SHP77 treated with DMSO at 0.1 percent for 48 hours (cell line): ENCODE measurements around the gene FSIP1.
A peak's percentile ranks its signal among the peaks of the same experiment; 100 is the strongest.

Experiments used
- DNase-seq: peaks from one replicate; lab custom pipeline; 2025; lab: John Stamatoyannopoulos, UW

Gene FSIP1

GRCh38 chr15:39645138-39645975 is 137.3 kb downstream of the FSIP1 start:
- no peak for DNase-seq

DNA sequence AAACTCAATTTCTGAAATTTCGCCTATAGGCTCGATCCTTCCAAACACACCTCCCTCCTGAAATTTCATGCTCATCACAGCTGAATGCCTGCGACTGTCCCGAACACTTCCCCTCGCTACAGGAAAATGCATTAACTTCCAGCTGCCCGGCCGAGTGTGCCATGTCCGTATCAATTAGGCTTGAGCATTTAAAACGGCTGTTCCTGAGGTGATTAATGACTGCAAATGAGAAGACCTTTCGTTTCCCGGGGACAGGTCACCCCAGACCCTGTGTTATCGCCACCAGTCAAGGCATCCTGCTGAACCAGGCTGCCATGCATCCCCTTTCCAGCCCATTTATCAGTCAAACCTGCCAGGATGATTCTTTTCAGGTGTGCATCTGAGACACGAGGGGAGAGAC is 138.5 kb downstream of the FSIP1 start:
- no peak for DNase-seq

- DNase-seq = no peak
These were observed 138.9 kb downstream of the FSIP1 start for GRCh38 chr15:39643727-39644126.

DNA sequence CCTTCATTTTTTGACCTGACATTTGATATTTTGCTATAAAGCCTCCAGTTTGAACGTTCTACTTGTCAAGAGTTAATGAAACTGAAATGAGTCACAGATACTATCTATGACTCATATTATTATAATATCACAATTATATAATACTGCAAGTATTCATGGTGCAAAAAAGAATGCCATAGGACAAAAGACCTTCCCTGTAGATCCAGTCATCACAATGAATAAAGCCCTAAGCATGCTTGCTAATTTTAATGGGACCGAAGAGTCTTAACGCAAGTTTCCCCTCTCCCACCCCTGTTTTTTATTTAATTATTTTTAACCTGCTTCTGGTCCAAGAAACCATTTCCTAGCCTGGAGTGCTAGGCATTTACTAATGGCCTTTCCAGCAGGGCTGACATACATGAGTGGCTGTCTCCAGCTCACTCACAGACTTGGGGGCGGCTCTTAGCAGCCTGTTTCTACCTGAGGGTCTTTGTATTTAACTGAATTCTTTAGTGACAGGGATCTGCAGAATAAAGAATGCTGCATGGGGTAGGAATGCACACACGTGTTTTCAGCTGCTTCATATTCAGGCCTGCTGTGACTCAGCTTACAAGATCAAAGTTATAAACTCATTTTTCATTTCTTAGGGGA is 140.5 kb downstream of the FSIP1 start:
- DNase-seq = no peak

- DNase-seq = peak; percentile 10
These were observed 141.3 kb downstream of the FSIP1 start for GRCh38 chr15:39641191-39641889.

- no peak for DNase-seq
These were observed 142.0 kb downstream of the FSIP1 start for GRCh38 chr15:39640665-39641064.

DNA sequence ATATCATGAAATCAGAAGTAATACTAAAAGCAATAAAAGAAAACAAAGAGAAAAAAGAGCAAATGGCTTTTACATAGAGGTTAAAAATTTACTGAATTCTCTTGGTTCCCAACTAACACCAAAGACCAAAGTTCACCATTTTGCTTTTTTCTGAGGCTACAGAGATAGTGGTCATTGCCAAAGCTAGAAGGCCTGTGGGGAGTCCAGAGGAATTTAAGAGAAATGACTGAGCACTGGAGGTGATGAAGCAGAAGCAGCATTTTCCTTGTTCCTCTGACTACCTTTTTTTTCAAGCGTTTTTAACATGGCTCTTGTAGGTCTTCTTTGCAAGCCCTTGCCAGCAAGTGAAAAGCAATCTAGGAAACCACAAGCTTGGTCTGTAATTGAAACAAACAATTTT is 143.6 kb downstream of the FSIP1 start:
- no peak for DNase-seq

- no peak for DNase-seq
These were observed 144.6 kb downstream of the FSIP1 start for GRCh38 chr15:39638041-39638440.

GRCh38 chr15:39631357-39631756 is 151.3 kb downstream of the FSIP1 start:
- no peak for DNase-seq

DNA sequence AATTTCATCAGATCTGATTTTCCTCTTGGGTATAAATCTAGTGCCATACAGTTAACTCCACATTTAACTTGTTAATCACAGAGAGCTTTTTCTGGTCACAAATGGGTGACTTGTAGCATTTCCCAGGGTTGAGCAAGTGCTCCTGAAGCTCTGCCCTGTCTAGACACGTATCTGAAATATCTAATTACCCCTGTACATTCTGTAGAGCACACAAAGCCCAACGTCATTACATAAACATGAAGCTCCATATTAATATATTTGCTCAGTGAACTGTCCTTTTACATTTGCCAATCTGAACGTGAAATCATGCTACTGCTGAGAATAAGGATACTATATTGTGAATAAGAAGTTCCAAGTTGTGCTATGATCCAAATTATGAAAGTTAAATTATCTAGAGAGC is 152.7 kb downstream of the FSIP1 start:
- no peak for DNase-seq

- DNase-seq = no peak
These were observed 153.3 kb downstream of the FSIP1 start for GRCh38 chr15:39629371-39629770.

GRCh38 chr15:39628546-39629257 is 153.9 kb downstream of the FSIP1 start:
- no peak for DNase-seq

- no peak for DNase-seq
These were observed 154.5 kb downstream of the FSIP1 start for GRCh38 chr15:39628144-39628508.

GRCh38 chr15:39627451-39628143 is 155.0 kb downstream of the FSIP1 start:
- no peak for DNase-seq

- DNase-seq = no peak
These were observed 156.8 kb downstream of the FSIP1 start for GRCh38 chr15:39625856-39626255.

DNA sequence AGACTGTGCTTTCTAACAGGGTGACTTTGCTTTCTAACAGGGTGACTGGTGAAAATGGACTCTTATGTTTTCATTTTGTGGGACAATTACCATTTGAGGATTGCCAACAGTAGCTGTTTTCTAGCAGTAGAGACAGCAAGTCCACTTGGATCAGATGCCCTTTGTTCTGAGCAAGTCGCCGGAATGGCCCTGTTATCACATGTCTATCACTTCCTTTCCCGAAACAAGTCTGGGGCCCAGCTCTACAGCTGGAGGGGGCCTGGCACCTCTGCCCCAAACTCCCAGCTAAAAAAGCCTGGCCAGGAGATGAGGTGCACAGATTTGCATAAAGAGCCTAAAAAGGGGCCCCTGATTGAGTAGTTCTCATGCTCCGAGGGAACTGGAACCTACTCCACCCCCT is 157.2 kb downstream of the FSIP1 start:
- no peak for DNase-seq

DNA sequence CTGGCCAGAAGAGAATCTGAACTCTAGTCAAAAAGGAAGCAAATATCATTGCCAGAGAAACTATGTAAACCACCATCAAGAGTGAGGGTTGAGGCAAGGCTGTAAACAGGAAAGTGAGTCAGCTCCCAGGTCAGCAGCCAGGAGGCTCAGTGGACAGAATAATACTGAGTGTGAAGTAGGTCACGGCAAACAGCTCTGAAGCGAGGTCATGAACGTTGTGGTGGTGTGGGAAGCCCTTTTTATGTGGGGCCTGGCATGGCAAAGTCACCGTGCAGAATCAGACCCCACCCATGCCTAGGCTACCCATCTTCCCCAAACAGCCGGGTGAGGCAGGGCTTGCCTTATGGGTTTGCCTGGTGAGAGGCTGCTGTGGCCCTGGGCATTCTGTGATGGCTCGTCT is 157.8 kb downstream of the FSIP1 start:
- no peak for DNase-seq

- no peak for DNase-seq
These were observed 159.1 kb downstream of the FSIP1 start for GRCh38 chr15:39623529-39623931.

GRCh38 chr15:39622660-39623516 is 159.8 kb downstream of the FSIP1 start:
- DNase-seq = no peak

- DNase-seq = no peak
These were observed 160.7 kb downstream of the FSIP1 start for GRCh38 chr15:39621976-39622375.

- DNase-seq = peak; percentile 58
These were observed 161.4 kb downstream of the FSIP1 start for GRCh38 chr15:39621210-39621609.
